Psoas muscle (tissue), 8 donors: ENCODE data around the gene ELL3. TPM values are rescaled to one million over a fixed set of nuclear protein-coding genes. Genes with fewer than 3 reads are reported as not detected.

Experiments
- ATAC-seq, 4 donors: fragments of 200-7000 bp; cut with Tn5 transposase; one replicate each; pipeline ENCODE4 v1.9.1; 2020; ENCODE audit warnings: moderate library complexity in 3 of 4, mild to moderate bottlenecking in 2 of 4
- DNase-seq, 2 donors: peaks; one replicate each; pipeline ENCODE4 v3.0.0-alpha.2; 2020
- H3K27ac ChIP-seq: fragments of 200-600 bp; one replicate; pipeline ENCODE4 v1.8.0; 2022
- H3K27me3 ChIP-seq, 3 donors: fragments of 200-600 bp in 1 of 3; one replicate each; pipeline versions ENCODE4 v1.6.1 to v1.8.0; 2013 to 2022; ENCODE audit warnings: low read length in 2 of 3, mild to moderate bottlenecking in 2 of 3, moderate library complexity in 1 of 3; ENCODE audit not compliant: insufficient read depth in 3 of 3
- H3K36me3 ChIP-seq, 2 donors: fragments of 200-600 bp in 1 of 2; one replicate each; pipeline versions ENCODE4 v1.6.1 to v1.8.0; 2013 to 2022; ENCODE audit warnings: low read depth in 1 of 2, mild to moderate bottlenecking in 1 of 2, moderate library complexity in 1 of 2; ENCODE audit not compliant: insufficient read depth in 1 of 2
- H3K4me1 ChIP-seq: fragments of 200-600 bp; one replicate; pipeline ENCODE4 v1.8.0; 2022
- H3K4me3 ChIP-seq: fragments of 200-600 bp; one replicate; pipeline ENCODE4 v1.8.0; 2022; ENCODE audit warnings: mild to moderate bottlenecking
- H3K9me3 ChIP-seq: fragments of 200-600 bp; one replicate; pipeline ENCODE4 v1.8.0; 2022
- WGBS, 3 donors: extraction: QIAGEN DNeasy Blood & Tissue Kit; methylation state at CpG; one replicate each; pipeline versions ENCODE4 v1.1.6 to v1.1.7; 2013; 5-methylcytosine and 5-hydroxymethylcytosine counted together
- intact Hi-C, 2 donors: fragments of 100-400 bp; cut with DNase I; formaldehyde crosslinking; loops; one replicate each; pipeline versions ENCODE4 v1.11.0 to v1.14.2; 2022
- polyA plus RNA-seq, 3 donors: library from polyadenylated mRNA; stranded (reverse); fragments of 200-250 nt; gene quantifications; one replicate each; pipeline ENCODE4 v1.2.3, GENCODE V29; 2013
- total RNA-seq, 4 donors: library from RNA; stranded (reverse); fragmentation: NEBNext Ultra II Directional in 2 of 4; extraction: Animal tissue kit (Norgen Biotek cat#: 25700) in 2 of 4; gene quantifications; one replicate each; pipeline versions ENCODE4 v1.2.1 to v1.2.4, GENCODE V29; 2021 to 2023
- TF ChIP-seq, protein P1 (sequence below): fragments of 200-600 bp; IDR thresholded peaks from one replicate; pipeline ENCODE4 v1.8.0; 2022; ENCODE audit warnings: antibody characterized with exemption
- donor health status: healthy with polysubstance abuse.
- donor health status: DM: no; HTN: no; CAD: no; lungs with moderate emphysema.
- donor health status: Bipolar disorder and iron deficiency.
- donor health status: healthy.
- donor health status: DM: yes; HTN: yes; CAD: no.
- donor health status: DM: no; HTN: no; CAD: no.
- donor health status: DM: no; HTN: no; CAD: no.
- donor health status: DM: yes; HTN: yes; CAD: no.

ELL3 gene
- total and polyA plus RNA-seq, 7 donors = 1.3 to 8.5 (median 2.4) TPM

GRCh38 chr15:43777267-43777914, 625 bp upstream of the ELL3 start:
- H3K9me3 ChIP-seq = no peaks in the 10 kb centered on the region
- DNase-seq = peak; percentile 76 to 87
- 2 to 3% (median 3%) methylated on average over 28 to 31 of the region's 31 CpGs for WGBS, 3 donors
- peak overlapping the region; percentile 78 for H3K4me3 ChIP-seq
- TF ChIP-seq, protein P1, sequence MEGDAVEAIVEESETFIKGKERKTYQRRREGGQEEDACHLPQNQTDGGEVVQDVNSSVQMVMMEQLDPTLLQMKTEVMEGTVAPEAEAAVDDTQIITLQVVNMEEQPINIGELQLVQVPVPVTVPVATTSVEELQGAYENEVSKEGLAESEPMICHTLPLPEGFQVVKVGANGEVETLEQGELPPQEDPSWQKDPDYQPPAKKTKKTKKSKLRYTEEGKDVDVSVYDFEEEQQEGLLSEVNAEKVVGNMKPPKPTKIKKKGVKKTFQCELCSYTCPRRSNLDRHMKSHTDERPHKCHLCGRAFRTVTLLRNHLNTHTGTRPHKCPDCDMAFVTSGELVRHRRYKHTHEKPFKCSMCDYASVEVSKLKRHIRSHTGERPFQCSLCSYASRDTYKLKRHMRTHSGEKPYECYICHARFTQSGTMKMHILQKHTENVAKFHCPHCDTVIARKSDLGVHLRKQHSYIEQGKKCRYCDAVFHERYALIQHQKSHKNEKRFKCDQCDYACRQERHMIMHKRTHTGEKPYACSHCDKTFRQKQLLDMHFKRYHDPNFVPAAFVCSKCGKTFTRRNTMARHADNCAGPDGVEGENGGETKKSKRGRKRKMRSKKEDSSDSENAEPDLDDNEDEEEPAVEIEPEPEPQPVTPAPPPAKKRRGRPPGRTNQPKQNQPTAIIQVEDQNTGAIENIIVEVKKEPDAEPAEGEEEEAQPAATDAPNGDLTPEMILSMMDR = peak; percentile 64
- peaks cover 4% of the 10 kb centered on the region for H3K4me1 ChIP-seq
- H3K36me3 ChIP-seq = peaks cover 3 to 19% of the 10 kb centered on the region in 2 donors
- H3K27me3 ChIP-seq = no peaks in the 10 kb centered on the region
- intact Hi-C loops = no loop called here
- ATAC-seq = peak; percentile 72 to 83 (median 78)
- peak overlapping the region; percentile 74 for H3K27ac ChIP-seq

- peaks cover 5 to 31% of the 10 kb centered on the region in 2 donors for H3K36me3 ChIP-seq
- DNase-seq = peak in 1 of 2 donors; percentile 18
- H3K9me3 ChIP-seq = no peaks in the 10 kb centered on the region
- intact Hi-C loops = no loop called here
- no peaks in the 10 kb centered on the region for H3K27me3 ChIP-seq
- H3K4me3 ChIP-seq = peak overlapping the region; percentile 78
- peak; percentile 6 to 28 (median 14) for ATAC-seq
- peak overlapping the region; percentile 74 for H3K27ac ChIP-seq
- H3K4me1 ChIP-seq = peaks cover 4% of the 10 kb centered on the region
- 38 to 44% (median 44%) methylated on average over 35 of the region's 35 CpGs for WGBS, 3 donors
- TF ChIP-seq, protein P1 = no peak
These were observed 557 bp downstream of the ELL3 start for GRCh38 chr15:43776101-43776717.

- no peaks in the 10 kb centered on the region for H3K9me3 ChIP-seq
- H3K4me3 ChIP-seq = no peak overlapping the region
- H3K27ac ChIP-seq = peak overlapping the region; percentile 74
- ATAC-seq (peak; percentile 50 to 67 (median 59)), DNase-seq (peak; percentile 33 to 66)
- 95 to 100% (median 95%) methylated on average over 1 of the region's 1 CpG for WGBS, 3 donors
- TF ChIP-seq, protein P1 = peak; percentile 18
- intact Hi-C loops = no loop called here
- peaks cover 4% of the 10 kb centered on the region for H3K4me1 ChIP-seq
- H3K36me3 ChIP-seq = peaks cover 5 to 38% of the 10 kb centered on the region in 2 donors
- no peaks in the 10 kb centered on the region for H3K27me3 ChIP-seq
These were observed 1.3 kb downstream of the ELL3 start for GRCh38 chr15:43775411-43775965.

DNA sequence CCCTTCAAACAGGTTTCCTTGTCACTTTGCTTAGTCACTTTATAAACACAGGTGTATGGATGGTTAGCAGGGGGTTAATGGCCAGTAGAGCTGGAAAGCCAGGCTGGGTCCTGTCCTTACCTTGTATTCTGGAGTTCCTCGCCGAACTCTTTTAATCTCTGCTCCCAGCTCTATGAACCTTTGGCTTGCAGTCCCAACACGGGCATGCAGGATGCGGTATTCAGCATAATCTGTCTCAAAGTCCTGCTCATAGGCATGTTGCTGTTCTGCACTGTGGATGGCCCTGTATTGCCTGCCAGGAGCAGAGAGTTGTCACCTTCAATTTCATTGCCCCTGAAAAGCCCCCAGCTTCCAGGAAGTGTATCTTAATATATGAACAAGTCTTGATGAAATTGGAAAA, 2.7 kb downstream of the ELL3 start:
- WGBS, 3 donors = 56 to 65% (median 59%) methylated on average over 4 of the region's 4 CpGs
- Histone ChIP-seq H3K4me1 (peaks cover 4% of the 10 kb centered on the region), H3K9me3 (no peaks in the 10 kb centered on the region), H3K36me3 (peaks cover 5 to 52% of the 10 kb centered on the region in 2 donors), H3K4me3 (no peak overlapping the region), H3K27ac (peak overlapping the region; percentile 9), H3K27me3 (no peaks in the 10 kb centered on the region)
- no peak for ATAC-seq
- DNase-seq = no peak
- TF ChIP-seq, protein P1 = no peak
- intact Hi-C loops = no loop called here
